Suprapubic skin (tissue), 3 donors: ENCODE measurements around the gene RBM38.

Experiments
- POLR2AphosphoS5 ChIP-seq, 3 donors: sonication (generic); formaldehyde crosslinking; IDR thresholded peaks; one replicate each; pipeline ENCODE4 v1.6.1; 2017; ENCODE audit warnings: antibody characterized with exemption in 3 of 3
- TF ChIP-seq, protein P1 (sequence below), 2 donors: fragments of 200-600 bp in 1 of 2; fragments of 450-650 bp in 1 of 2; sonication (generic) in 1 of 2; IDR thresholded peaks; one replicate each; pipeline ENCODE4 v1.5.1; 2016 to 2019; ENCODE audit warnings: antibody characterized with exemption in 2 of 2, mild to moderate bottlenecking in 1 of 2, moderate library complexity in 1 of 2

- TF ChIP-seq, protein P1, sequence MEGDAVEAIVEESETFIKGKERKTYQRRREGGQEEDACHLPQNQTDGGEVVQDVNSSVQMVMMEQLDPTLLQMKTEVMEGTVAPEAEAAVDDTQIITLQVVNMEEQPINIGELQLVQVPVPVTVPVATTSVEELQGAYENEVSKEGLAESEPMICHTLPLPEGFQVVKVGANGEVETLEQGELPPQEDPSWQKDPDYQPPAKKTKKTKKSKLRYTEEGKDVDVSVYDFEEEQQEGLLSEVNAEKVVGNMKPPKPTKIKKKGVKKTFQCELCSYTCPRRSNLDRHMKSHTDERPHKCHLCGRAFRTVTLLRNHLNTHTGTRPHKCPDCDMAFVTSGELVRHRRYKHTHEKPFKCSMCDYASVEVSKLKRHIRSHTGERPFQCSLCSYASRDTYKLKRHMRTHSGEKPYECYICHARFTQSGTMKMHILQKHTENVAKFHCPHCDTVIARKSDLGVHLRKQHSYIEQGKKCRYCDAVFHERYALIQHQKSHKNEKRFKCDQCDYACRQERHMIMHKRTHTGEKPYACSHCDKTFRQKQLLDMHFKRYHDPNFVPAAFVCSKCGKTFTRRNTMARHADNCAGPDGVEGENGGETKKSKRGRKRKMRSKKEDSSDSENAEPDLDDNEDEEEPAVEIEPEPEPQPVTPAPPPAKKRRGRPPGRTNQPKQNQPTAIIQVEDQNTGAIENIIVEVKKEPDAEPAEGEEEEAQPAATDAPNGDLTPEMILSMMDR (IDR thresholded peaks at IDR 0.05), result no peak
- TF ChIP-seq POLR2AphosphoS5 (IDR thresholded peaks at IDR 0.05), result no peak
These were observed 29.7 kb upstream of the RBM38 start for GRCh38 chr20:57361517-57361916.
